Subcutaneous abdominal adipose tissue (tissue), 5 donors: ENCODE results near the gene KCNH2.

Source experiments
- H3K27ac ChIP-seq: one replicate; pipeline ENCODE4 v1.7.0; 2013; ENCODE audit warnings: low read depth, mild to moderate bottlenecking, inconsistent platforms, low read length, moderate library complexity
- H3K27me3 ChIP-seq, 5 donors: one replicate each; pipeline ENCODE4 v1.7.0; 2013; ENCODE audit warnings: low read length in 5 of 5, inconsistent platforms in 1 of 5; ENCODE audit not compliant: control insufficient read depth in 5 of 5, insufficient read depth in 4 of 5
- H3K36me3 ChIP-seq, 5 donors: one replicate each; pipeline ENCODE4 v1.7.0; 2013; ENCODE audit warnings: low read length in 5 of 5; ENCODE audit not compliant: control insufficient read depth in 5 of 5, insufficient read depth in 5 of 5
- H3K4me1 ChIP-seq, 5 donors: one replicate each; pipeline ENCODE4 v1.7.0; 2013; ENCODE audit warnings: low read length in 5 of 5, mild to moderate bottlenecking in 3 of 5, moderate library complexity in 1 of 5; ENCODE audit not compliant: control insufficient read depth in 5 of 5, insufficient read depth in 5 of 5
- H3K4me3 ChIP-seq, 5 donors: one replicate each; pipeline ENCODE4 v1.7.0; 2013; ENCODE audit warnings: low read length in 5 of 5, low read depth in 1 of 5
- H3K9ac ChIP-seq, 5 donors: one replicate each; pipeline ENCODE4 v1.7.0; 2013; ENCODE audit warnings: low read length in 5 of 5, mild to moderate bottlenecking in 4 of 5, moderate library complexity in 3 of 5
- H3K9me3 ChIP-seq, 5 donors: one replicate each; pipeline ENCODE4 v1.7.0; 2013; ENCODE audit warnings: low read length in 5 of 5; ENCODE audit not compliant: control insufficient read depth in 5 of 5
- donor health status: healthy.
- donor health status: healthy.
- donor health status: healthy.
- donor health status: healthy.
- donor health status: healthy.

The KCNH2 gene

GRCh38 chr7:150927157-150927955 is 50.8 kb downstream of the KCNH2 start:
- Histone ChIP-seq H3K27me3 (peaks cover 0 to 15% (median 6%) of the 10 kb centered on the region in 5 donors), H3K4me3 (no peak overlapping the region), H3K36me3 (no peaks in the 10 kb centered on the region), H3K27ac (no peak overlapping the region), H3K9ac (no peak overlapping the region), H3K9me3 (no peaks in the 10 kb centered on the region), H3K4me1 (no peaks in the 10 kb centered on the region)

- Histone ChIP-seq H3K9ac (no peak overlapping the region), H3K4me3 (no peak overlapping the region), H3K9me3 (no peaks in the 10 kb centered on the region), H3K36me3 (no peaks in the 10 kb centered on the region), H3K27me3 (peaks cover 0 to 5% (median 3%) of the 10 kb centered on the region in 5 donors), H3K4me1 (no peaks in the 10 kb centered on the region), H3K27ac (no peak overlapping the region)
Observed at GRCh38 chr7:150926066-150926465, 52.1 kb downstream of the KCNH2 start.

GRCh38 chr7:150924369-150924781 is 53.7 kb downstream of the KCNH2 start:
- peaks cover 0 to 4% (median 3%) of the 10 kb centered on the region in 5 donors for H3K27me3 ChIP-seq
- H3K9me3 ChIP-seq: no peaks in the 10 kb centered on the region
- no peaks in the 10 kb centered on the region for H3K4me1 ChIP-seq
- no peaks in the 10 kb centered on the region for H3K36me3 ChIP-seq
- H3K27ac ChIP-seq: no peak overlapping the region
- no peak overlapping the region for H3K9ac ChIP-seq
- no peak overlapping the region for H3K4me3 ChIP-seq

- peaks cover 0 to 8% (median 3%) of the 10 kb centered on the region in 5 donors for H3K27me3 ChIP-seq
Observed at GRCh38 chr7:150923802-150924201, 54.3 kb downstream of the KCNH2 start.

GRCh38 chr7:150923196-150923595 is 54.9 kb downstream of the KCNH2 start:
- H3K9ac ChIP-seq: no peak overlapping the region
- no peaks in the 10 kb centered on the region for H3K36me3 ChIP-seq
- no peak overlapping the region for H3K27ac ChIP-seq
- H3K9me3 ChIP-seq: no peaks in the 10 kb centered on the region
- H3K4me3 ChIP-seq: no peak overlapping the region
- no peaks in the 10 kb centered on the region for H3K4me1 ChIP-seq
- peaks cover 0 to 8% (median 3%) of the 10 kb centered on the region in 5 donors for H3K27me3 ChIP-seq

More at GRCh38 chr7:150923802-150924201, 54.3 kb downstream of the KCNH2 start:
- no peaks in the 10 kb centered on the region for H3K4me1 ChIP-seq
- no peak overlapping the region for H3K9ac ChIP-seq
- no peaks in the 10 kb centered on the region for H3K9me3 ChIP-seq
- no peak overlapping the region for H3K27ac ChIP-seq
- H3K4me3 ChIP-seq: no peak overlapping the region
- no peaks in the 10 kb centered on the region for H3K36me3 ChIP-seq

GRCh38 chr7:150919160-150919559 is 59.0 kb downstream of the KCNH2 start:
- Histone ChIP-seq H3K36me3 (no peaks in the 10 kb centered on the region), H3K9me3 (no peaks in the 10 kb centered on the region), H3K4me1 (no peaks in the 10 kb centered on the region), H3K27me3 (peaks cover 0 to 12% (median 7%) of the 10 kb centered on the region in 5 donors), H3K9ac (no peak overlapping the region), H3K27ac (no peak overlapping the region), H3K4me3 (no peak overlapping the region)

- Histone ChIP-seq H3K4me1 (no peaks in the 10 kb centered on the region), H3K4me3 (no peak overlapping the region), H3K36me3 (no peaks in the 10 kb centered on the region), H3K27me3 (peaks cover 0 to 16% (median 7%) of the 10 kb centered on the region in 5 donors), H3K9me3 (no peaks in the 10 kb centered on the region), H3K9ac (no peak overlapping the region), H3K27ac (no peak overlapping the region)
Observed at GRCh38 chr7:150918378-150918777, 59.7 kb downstream of the KCNH2 start.

GRCh38 chr7:150917969-150918368 is 60.2 kb downstream of the KCNH2 start:
- Histone ChIP-seq H3K36me3 (no peaks in the 10 kb centered on the region), H3K27me3 (peaks cover 0 to 16% (median 10%) of the 10 kb centered on the region in 5 donors), H3K4me3 (no peak overlapping the region), H3K9me3 (no peaks in the 10 kb centered on the region), H3K4me1 (no peaks in the 10 kb centered on the region), H3K27ac (no peak overlapping the region), H3K9ac (no peak overlapping the region)

- H3K4me3 ChIP-seq: no peak overlapping the region
- H3K27ac ChIP-seq: no peak overlapping the region
- no peak overlapping the region for H3K9ac ChIP-seq
- H3K27me3 ChIP-seq: peaks cover 0 to 16% (median 10%) of the 10 kb centered on the region in 5 donors
- no peaks in the 10 kb centered on the region for H3K36me3 ChIP-seq
- H3K9me3 ChIP-seq: no peaks in the 10 kb centered on the region
- H3K4me1 ChIP-seq: no peaks in the 10 kb centered on the region
Observed at GRCh38 chr7:150916670-150917069, 61.5 kb downstream of the KCNH2 start.

GRCh38 chr7:150914966-150915365 is 63.2 kb downstream of the KCNH2 start:
- Histone ChIP-seq H3K36me3 (no peaks in the 10 kb centered on the region), H3K4me3 (no peak overlapping the region), H3K9ac (no peak overlapping the region), H3K9me3 (no peaks in the 10 kb centered on the region), H3K4me1 (no peaks in the 10 kb centered on the region), H3K27me3 (peaks cover 0 to 17% (median 10%) of the 10 kb centered on the region in 5 donors), H3K27ac (no peak overlapping the region)
